Mammary epithelial cell (primary cell): Measurements from ENCODE around the gene LRRC8D.

Source experiments
- EZH2 ChIP-seq: IDR thresholded peaks from 2 replicates; pipeline ENCODE4 v1.6.1; 2012; ENCODE audit warnings: low read length, inconsistent platforms, borderline replicate concordance
- TF ChIP-seq, protein P1 (sequence below), 2 donors: IDR thresholded peaks in 1 of 2; conservative IDR thresholded peaks in 1 of 2; 2 replicates each; pipeline ENCODE4 v1.5.1; 2011 to 2012; ENCODE audit warnings: inconsistent platforms in 2 of 2, low read length in 2 of 2, mild to moderate bottlenecking in 2 of 2, control low read depth in 1 of 2, low read depth in 1 of 2; ENCODE audit not compliant: insufficient read depth in 1 of 2; ENCODE audit errors: extremely low read depth in 1 of 2

DNA sequence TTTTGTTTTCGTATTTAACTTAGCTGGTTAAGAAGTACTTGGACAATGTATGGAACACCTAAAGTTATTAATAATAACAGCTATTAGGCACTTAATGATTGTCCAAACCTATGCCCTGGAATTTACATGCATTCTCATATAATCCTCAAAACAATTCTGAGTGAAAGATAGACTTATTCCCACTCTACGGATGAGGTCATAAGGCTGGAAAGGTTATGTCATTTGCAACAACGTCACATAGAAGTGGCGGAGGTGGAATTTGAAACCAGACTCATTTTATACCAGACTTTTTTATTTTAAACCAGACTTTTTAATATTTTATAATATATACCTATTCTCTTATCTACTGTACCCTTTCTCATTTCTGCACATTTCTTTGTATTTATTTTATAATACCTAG lies 8.4 kb downstream of the LRRC8D start:
- TF ChIP-seq, protein P1, sequence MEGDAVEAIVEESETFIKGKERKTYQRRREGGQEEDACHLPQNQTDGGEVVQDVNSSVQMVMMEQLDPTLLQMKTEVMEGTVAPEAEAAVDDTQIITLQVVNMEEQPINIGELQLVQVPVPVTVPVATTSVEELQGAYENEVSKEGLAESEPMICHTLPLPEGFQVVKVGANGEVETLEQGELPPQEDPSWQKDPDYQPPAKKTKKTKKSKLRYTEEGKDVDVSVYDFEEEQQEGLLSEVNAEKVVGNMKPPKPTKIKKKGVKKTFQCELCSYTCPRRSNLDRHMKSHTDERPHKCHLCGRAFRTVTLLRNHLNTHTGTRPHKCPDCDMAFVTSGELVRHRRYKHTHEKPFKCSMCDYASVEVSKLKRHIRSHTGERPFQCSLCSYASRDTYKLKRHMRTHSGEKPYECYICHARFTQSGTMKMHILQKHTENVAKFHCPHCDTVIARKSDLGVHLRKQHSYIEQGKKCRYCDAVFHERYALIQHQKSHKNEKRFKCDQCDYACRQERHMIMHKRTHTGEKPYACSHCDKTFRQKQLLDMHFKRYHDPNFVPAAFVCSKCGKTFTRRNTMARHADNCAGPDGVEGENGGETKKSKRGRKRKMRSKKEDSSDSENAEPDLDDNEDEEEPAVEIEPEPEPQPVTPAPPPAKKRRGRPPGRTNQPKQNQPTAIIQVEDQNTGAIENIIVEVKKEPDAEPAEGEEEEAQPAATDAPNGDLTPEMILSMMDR (conservative IDR thresholded peaks at IDR 0.05 in 1 of 2, IDR thresholded peaks at IDR 0.05 in 1 of 2; ENCODE audit: extremely low read depth in 1 of 2, insufficient read depth in 1 of 2, low read depth in 1 of 2, low read length in 2 of 2): no peak
- no peak for TF ChIP-seq EZH2
